ENCODE data around the gene CYSLTR2.
"Not testable (repeated sequence)": the region's sequence is repeated elsewhere in the genome, so short reads cannot be mapped to it uniquely, and the experiment has no call there.

The CYSLTR2 gene

GRCh38 chr13:48645845-48646244 is 7.9 kb upstream of the CYSLTR2 start:
- DNase-seq (ENCODE audit: low read depth), result no peak

- no peak for DNase-seq (ENCODE audit: low read depth)
These were observed 6.9 kb upstream of the CYSLTR2 start for GRCh38 chr13:48646791-48647190.

- no peak for DNase-seq (ENCODE audit: low read depth)
These were observed 6.1 kb upstream of the CYSLTR2 start for GRCh38 chr13:48647625-48648024.

- DNase-seq (ENCODE audit: low read depth), result no peak
These were observed 5.3 kb upstream of the CYSLTR2 start for GRCh38 chr13:48648446-48648845.

DNA sequence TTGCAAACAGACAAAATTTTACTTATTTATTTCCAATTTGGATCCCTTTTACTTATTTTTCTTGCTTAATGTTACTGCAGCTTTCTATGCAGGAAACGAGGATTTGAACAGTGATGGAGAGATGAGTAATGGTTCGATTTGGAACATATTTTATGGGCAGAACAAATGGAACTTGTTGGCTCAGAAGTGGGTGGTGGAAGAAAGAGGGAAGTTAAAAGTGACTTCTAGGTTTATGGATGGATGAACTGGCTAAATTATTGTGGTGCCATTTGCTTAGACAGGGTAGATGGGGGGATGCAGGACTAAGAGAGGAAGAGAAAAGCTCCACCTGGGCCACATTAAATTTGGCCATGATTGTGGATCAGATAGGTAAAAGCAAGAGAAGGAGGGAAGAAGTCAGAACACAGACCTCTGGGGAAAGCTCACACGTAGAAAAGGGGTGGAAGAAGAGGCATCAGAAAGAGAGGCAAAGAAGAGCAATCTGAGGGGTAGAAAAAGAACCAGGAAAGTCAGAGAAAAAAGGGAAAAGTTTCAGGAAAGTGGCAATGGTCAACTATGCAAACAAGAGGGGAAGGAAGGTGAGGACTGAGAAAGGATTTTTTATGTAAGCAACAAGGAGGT is 768 bp upstream of the CYSLTR2 start:
- DNase-seq (ENCODE audit: low read depth), result no peak

DNA sequence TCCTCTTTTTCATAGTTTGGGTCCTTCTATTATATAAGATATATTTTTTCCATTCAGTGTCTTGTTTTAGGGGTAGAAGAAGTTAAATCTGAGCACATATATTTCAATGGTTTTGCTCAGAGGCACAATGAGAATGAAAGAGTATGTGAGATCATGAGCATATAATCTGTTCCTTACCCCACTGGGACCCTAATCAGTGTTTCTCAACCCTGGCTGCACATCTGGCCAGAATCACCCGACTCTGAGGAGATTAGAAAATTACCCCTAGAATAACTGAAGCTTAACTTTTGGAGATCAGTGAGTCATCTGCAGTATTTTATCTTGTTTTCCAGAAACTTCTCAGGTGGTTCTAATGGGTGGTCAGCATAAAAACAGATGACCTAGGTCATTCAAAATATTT is 782 bp downstream of the CYSLTR2 start:
- no peak for DNase-seq (ENCODE audit: low read depth)

DNA sequence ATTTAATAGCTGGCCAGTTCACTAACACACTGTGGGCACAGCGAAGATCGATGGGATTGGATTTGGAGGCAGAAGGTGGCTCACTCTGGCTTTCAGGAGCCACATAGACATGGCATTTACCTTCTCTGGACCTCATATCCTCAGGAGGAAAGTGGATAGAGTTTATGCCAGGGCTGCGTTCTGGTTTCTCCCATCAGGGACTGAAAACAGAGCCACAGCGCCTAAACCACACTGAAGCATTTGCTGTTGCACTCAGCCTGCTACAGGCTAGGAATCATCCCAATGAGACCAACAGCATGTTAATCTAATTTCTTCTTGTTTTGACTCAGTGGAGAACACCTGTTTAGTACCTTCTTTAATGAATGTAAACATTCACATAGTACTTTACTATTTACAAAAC is 1.6 kb downstream of the CYSLTR2 start:
- no peak for DNase-seq (ENCODE audit: low read depth)

DNA sequence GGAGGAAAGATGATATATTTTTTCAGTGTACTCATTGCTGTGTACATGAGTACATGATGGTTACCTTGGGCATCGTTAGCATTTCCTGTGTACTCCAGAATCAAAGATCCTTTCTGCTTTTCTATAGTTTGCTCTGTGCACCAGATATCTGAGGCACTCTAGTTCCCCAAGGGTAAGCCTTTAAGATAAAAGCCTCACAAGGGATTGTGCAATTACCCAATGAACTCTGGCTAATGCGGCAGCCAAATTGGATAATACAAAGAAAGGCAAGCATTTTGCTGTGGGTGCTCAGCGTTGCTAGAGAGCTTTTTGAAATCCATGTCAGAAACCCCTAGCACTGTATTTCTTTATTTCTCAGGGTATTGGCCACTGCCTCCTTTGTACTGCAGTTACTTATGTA is 2.9 kb downstream of the CYSLTR2 start:
- no peak for DNase-seq (ENCODE audit: low read depth)

- no peak for DNase-seq (ENCODE audit: low read depth)
These were observed 6.8 kb downstream of the CYSLTR2 start for GRCh38 chr13:48660361-48661076.

- no peak for DNase-seq (ENCODE audit: low read depth)
These were observed 7.4 kb downstream of the CYSLTR2 start for GRCh38 chr13:48661107-48661506.

DNA sequence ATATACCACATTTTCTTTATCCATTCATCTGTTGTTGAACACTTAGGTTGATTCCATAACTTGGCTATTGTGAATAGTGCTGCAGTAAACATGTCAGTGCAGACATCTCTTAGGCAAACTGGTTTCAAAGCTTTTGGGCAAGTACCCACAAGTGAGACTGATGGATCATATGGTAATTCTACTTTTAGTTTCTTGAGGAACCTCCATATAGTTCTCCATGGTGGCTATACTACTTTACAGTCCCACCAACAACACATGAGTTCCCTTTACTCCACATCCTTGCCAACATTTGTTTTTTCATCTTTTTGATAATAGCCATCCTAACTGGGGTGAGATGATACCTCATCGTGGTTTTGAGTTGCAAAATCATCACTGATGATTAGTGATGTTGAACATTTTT is 8.5 kb downstream of the CYSLTR2 start:
- no peak for DNase-seq (ENCODE audit: low read depth)

GRCh38 chr13:48667136-48667535 is 13.4 kb downstream of the CYSLTR2 start:
- no peak for DNase-seq (ENCODE audit: low read depth)

- DNase-seq (ENCODE audit: low read depth), result not testable (repeated sequence)
These were observed 17.7 kb downstream of the CYSLTR2 start for GRCh38 chr13:48671421-48671820.

DNA sequence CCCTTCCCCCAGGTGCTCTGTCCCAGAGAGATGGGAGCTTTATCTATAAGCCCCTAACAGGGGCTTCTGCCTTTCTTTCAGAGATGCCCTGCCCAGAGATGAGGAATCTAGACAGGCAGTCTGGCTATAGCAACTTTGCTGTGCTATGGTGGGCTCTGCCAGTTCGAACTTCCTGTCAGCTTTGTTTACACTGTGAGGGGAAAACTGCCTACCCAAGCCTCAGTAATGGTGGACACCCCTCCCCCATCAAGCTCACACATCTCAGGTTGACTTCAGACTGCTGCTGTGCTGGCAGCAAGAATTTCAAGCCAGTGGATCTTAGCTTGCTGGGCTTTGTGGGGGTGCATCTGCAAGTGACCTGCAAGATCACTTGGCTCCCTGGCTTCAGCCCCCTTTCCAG is 21.5 kb downstream of the CYSLTR2 start:
- no peak for DNase-seq (ENCODE audit: low read depth)

DNA sequence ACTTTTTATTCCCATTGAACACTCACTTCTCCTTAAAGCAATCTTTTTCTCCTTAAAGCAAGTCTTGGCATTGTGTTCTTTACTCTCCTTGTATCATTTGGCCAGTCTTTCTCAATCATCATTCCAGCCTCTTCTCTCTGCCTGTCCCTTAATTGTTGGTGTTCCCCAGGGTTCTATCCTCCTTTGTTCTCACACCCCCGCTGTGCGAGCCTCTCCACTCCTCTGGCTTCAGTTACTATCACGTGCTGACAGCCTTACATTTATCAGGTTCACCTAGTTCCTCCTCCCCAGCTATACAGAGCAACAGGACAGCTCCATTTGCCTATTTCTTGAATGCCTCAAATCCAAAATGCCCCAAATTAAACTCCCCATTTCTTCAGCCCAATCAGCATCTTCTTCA is 24.6 kb downstream of the CYSLTR2 start:
- DNase-seq (ENCODE audit: low read depth), result no peak

DNA sequence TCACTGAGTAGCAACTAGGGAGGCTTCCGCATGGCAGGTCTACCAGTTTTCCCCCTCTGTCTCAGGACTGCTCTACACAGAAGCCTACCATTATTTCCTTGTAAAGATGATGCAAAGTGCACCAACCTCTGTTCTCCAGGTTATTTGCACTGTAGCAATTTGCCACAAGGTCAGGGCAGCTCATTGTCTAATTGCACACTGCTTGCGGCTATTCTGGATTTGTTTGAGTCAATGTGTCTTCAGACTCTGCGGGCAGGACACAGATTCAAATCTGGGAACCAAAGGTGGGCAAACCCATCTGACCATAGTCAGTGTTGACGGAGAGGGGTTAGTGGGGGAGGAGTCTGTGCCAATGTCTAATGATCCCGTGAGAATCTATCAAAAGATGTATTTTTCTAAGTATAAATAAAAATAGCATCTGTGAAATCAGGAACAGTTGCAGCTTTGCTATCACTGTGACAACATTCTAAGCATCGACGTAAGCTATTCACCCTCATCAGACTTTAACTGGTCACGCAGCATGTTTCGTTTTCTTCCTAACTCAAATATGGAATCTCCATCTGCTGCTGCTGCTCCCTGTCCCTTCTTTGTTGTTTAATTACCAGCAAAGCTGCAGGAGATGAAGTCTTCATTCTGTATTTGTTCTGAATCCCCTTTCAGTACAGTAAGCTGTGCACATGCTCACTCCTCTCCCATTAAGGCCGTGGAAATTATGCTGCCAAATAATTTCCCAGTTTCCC is 26.4 kb downstream of the CYSLTR2 start:
- DNase-seq (ENCODE audit: low read depth), result no peak

GRCh38 chr13:48680756-48681392 is 27.1 kb downstream of the CYSLTR2 start:
- no peak for DNase-seq (ENCODE audit: low read depth)

- no peak for DNase-seq (ENCODE audit: low read depth)
These were observed 28.2 kb downstream of the CYSLTR2 start for GRCh38 chr13:48681905-48682304.

- DNase-seq (ENCODE audit: low read depth), result no peak
These were observed 28.7 kb downstream of the CYSLTR2 start for GRCh38 chr13:48682436-48682835.

GRCh38 chr13:48686636-48687210 is 33.0 kb downstream of the CYSLTR2 start:
- no peak for DNase-seq (ENCODE audit: low read depth)

- DNase-seq (ENCODE audit: low read depth), result no peak
These were observed 33.5 kb downstream of the CYSLTR2 start for GRCh38 chr13:48687249-48687648.

GRCh38 chr13:48693998-48694397 is 40.3 kb downstream of the CYSLTR2 start:
- no peak for DNase-seq (ENCODE audit: low read depth)
